HepG2 (cell line): ENCODE measurements around the gene KCNB1. TPM values are rescaled to one million over a fixed set of nuclear protein-coding genes. Genes with fewer than 3 reads are reported as not detected.

Experiments
- ATAC-seq: fragments of 200-7000 bp; cut with Tn5 transposase; 3 replicates; pipeline ENCODE4 v1.9.1; 2020; ENCODE audit warnings: mild to moderate bottlenecking, moderate library complexity
- BruUV-seq: library from RNA; stranded (reverse); fragments of 400-500 nt; replicated peaks from 2 replicates; lab custom pipeline; 2021; lab: Mats Ljungman, UMichigan
- CTCF ChIA-PET: fragments of 300-600 bp; formaldehyde crosslinking; extraction: SDS; loops from one replicate; lab custom pipeline; 2021; ENCODE audit warnings: low total read pairs, inconsistent platforms, low intra/inter-chr PET ratio; lab: Yijun Ruan, JAX
- POLR2A ChIA-PET: fragments of 350-600 bp; sonication (Branson Sonifier 250); formaldehyde crosslinking; loops from one replicate; lab custom pipeline; 2020; ENCODE audit warnings: antibody characterized with exemption, inconsistent platforms; lab: Yijun Ruan, JAX
- DNase-seq: peaks from one replicate; pipeline ENCODE4 v3.0.0-alpha.2; 2015; ENCODE audit warnings: low spot score
- FAIRE-seq: peaks from 3 replicates; lab custom pipeline; 2011; peaks lifted over from hg19 to GRCh38; lab: Jason Lieb, UNC
- H2AFZ ChIP-seq: one replicate; pipeline ENCODE4 v1.6.1; 2011; ENCODE audit warnings: low read length, inconsistent platforms
- H3K27ac ChIP-seq: fragments of 300-600 bp; 3 replicates; pipeline ENCODE4 v1.8.0; 2011; ENCODE audit warnings: mixed run types, mild to moderate bottlenecking, mixed read lengths, low read length, inconsistent platforms; ENCODE audit not compliant: insufficient read depth; ENCODE audit errors: extremely low read length
- H3K27me3 ChIP-seq, 2 experiments: fragments of 200-600 bp in 1 of 2; 2 replicates in 1 of 2; 3 replicates in 1 of 2; pipeline versions ENCODE4 v1.6.0 to v1.8.0; 2011; ENCODE audit warnings: low read length in 2 of 2, mild to moderate bottlenecking in 2 of 2, moderate library complexity in 2 of 2, inconsistent platforms in 1 of 2; ENCODE audit not compliant: insufficient read depth in 2 of 2, control insufficient read depth in 1 of 2
- H3K36me3 ChIP-seq, 2 experiments: fragments of 200-600 bp in 1 of 2; replicated peaks in 1 of 2; 2 replicates in 1 of 2; 3 replicates in 1 of 2; pipeline versions ENCODE4 v1.5.1 to v1.8.0; 2011; ENCODE audit warnings: low read length in 2 of 2, inconsistent platforms in 1 of 2; ENCODE audit not compliant: insufficient read depth in 2 of 2, control insufficient read depth in 1 of 2
- H3K4me1 ChIP-seq: 2 replicates; pipeline ENCODE4 v1.5.1; 2012; ENCODE audit warnings: low read length, inconsistent platforms; ENCODE audit not compliant: insufficient read depth
- H3K4me2 ChIP-seq: 2 replicates; pipeline ENCODE4 v1.6.0; 2011; ENCODE audit warnings: low read depth, low read length, inconsistent platforms
- H3K4me3 ChIP-seq, 3 experiments: fragments of 200-600 bp in 1 of 3; sonication (generic), shearing (Covaris generic) in 1 of 3; replicated peaks in 1 of 3; 2 replicates each; pipeline ENCODE4 v1.5.1; 2011 to 2016; ENCODE audit warnings: low read length in 3 of 3, inconsistent platforms in 2 of 3, low read depth in 2 of 3, mild to moderate bottlenecking in 2 of 3, control low read depth in 1 of 3, mixed read lengths in 1 of 3; ENCODE audit not compliant: insufficient read depth in 1 of 3
- H3K79me2 ChIP-seq: one replicate; pipeline ENCODE4 v1.6.1; 2011; ENCODE audit warnings: low read length, inconsistent platforms; ENCODE audit not compliant: insufficient read depth
- H3K9ac ChIP-seq: 2 replicates; pipeline ENCODE4 v1.6.0; 2011; ENCODE audit warnings: mild to moderate bottlenecking, low read depth, low read length, inconsistent platforms; ENCODE audit not compliant: insufficient read depth
- H3K9me3 ChIP-seq: 2 replicates; pipeline ENCODE4 v1.5.1; 2012; ENCODE audit warnings: mild to moderate bottlenecking, low read length
- H4K20me1 ChIP-seq: 2 replicates; pipeline ENCODE4 v1.6.0; 2011; ENCODE audit warnings: inconsistent platforms, mild to moderate bottlenecking, low read length, moderate library complexity; ENCODE audit not compliant: insufficient read depth
- CENPT ChIP-seq: sonication (generic); formaldehyde crosslinking; IDR thresholded peaks from 2 replicates; pipeline ENCODE4 v1.8.0; 2022; ENCODE audit warnings: low read depth, mild to moderate bottlenecking, moderate library complexity, missing genetic modification reagents
- FOSL2 ChIP-seq: sonication (generic); formaldehyde crosslinking; IDR thresholded peaks from 2 replicates; pipeline ENCODE4 v1.4.0; 2020; ENCODE audit warnings: missing genetic modification reagents
- HOXA3 ChIP-seq: sonication (generic); formaldehyde crosslinking; IDR thresholded peaks from 2 replicates; pipeline ENCODE4 v1.5.0; 2020; ENCODE audit warnings: missing genetic modification reagents
- IRF1 ChIP-seq: sonication (generic); formaldehyde crosslinking; IDR thresholded peaks from 2 replicates; pipeline ENCODE4 v1.4.0; 2020; ENCODE audit warnings: low read depth, mild to moderate bottlenecking, missing genetic modification reagents
- ZMYM4 ChIP-seq: sonication (generic); formaldehyde crosslinking; IDR thresholded peaks from 2 replicates; pipeline ENCODE4 v1.8.1; 2023; ENCODE audit warnings: mild to moderate bottlenecking, missing genetic modification reagents
- ZNF281 ChIP-seq: sonication (generic); formaldehyde crosslinking; IDR thresholded peaks from 2 replicates; pipeline ENCODE4 v1.4.0; 2020; ENCODE audit warnings: missing genetic modification reagents, borderline replicate concordance
- ZNF703 ChIP-seq: sonication (generic); formaldehyde crosslinking; IDR thresholded peaks from 2 replicates; pipeline ENCODE4 v1.5.1; 2020; ENCODE audit warnings: missing genetic modification reagents, mild to moderate bottlenecking, moderate library complexity, borderline replicate concordance
- WGBS: methylation state at CpG from one replicate; pipeline ENCODE4 v1.1.6; 2017; ENCODE audit warnings: low lambda C conversion rate; 5-methylcytosine and 5-hydroxymethylcytosine counted together
- in situ Hi-C: cut with HindIII; loops from 2 replicates; pipeline ENCODE4 v1.10.0; 2017; ENCODE audit warnings: low pct_unique_long_range_greater_than_20kb; ENCODE audit not compliant: extremely low pct_ligation_motif_present
- intact Hi-C: fragments of 100-400 bp; cut with micrococcal nuclease; formaldehyde crosslinking; loops from one replicate; pipeline ENCODE4 v1.10.0; 2022; ENCODE audit not compliant: unreplicated experiment
- polyA plus RNA-seq, 8 experiments: library from polyadenylated mRNA; depleted of rRNA in 3 of 8; stranded (reverse) in 7 of 8; unstranded in 1 of 8; fragments of >200 nt; fragmentation: Illumina TruSeq in 4 of 8; extraction: Trizol in 4 of 8; gene quantifications; 2 replicates each; pipeline versions ENCODE4 v1.2.1 to v1.2.3, GENCODE V29; 2011 to 2016; ENCODE audit warnings: low read depth in 4 of 8, missing spikeins in 1 of 8, mixed read lengths in 1 of 8; ENCODE audit not compliant: insufficient read depth in 1 of 8
- total RNA-seq, 5 experiments: library from RNA; depleted of rRNA; stranded (reverse); fragments of >200 nt; fragmentation: Illumina TruSeq; extraction: Trizol; gene quantifications; 2 replicates each; pipeline ENCODE4 v1.2.3, GENCODE V29; 2016; ENCODE audit warnings: low read depth in 1 of 5

The KCNB1 gene
- total and polyA plus RNA-seq, 2 of the 13 experiments (the other 11 are each of a cell fraction or from before 2014, with no cell fraction given), result 0.02 TPM; not detected in 1

GRCh38 chr20:49452011-49452482, 30.4 kb downstream of the KCNB1 start:
- TF ChIP-seq CENPT (CRISPR knock-in tag), result no peak
- TF ChIP-seq HOXA3 (CRISPR knock-in tag), result no peak
- TF ChIP-seq ZMYM4 (CRISPR knock-in tag), result no peak
- TF ChIP-seq FOSL2, result peak; percentile 43
- TF ChIP-seq ZNF281 (CRISPR knock-in tag), result no peak
- 0 out of 2 replicates have a peak, but pooled peaks have one; percentile 14 for TF ChIP-seq ZNF703 (CRISPR knock-in tag)
- no peak for TF ChIP-seq IRF1 (CRISPR knock-in tag)
- H3K4me3 ChIP-seq, result no peak overlapping the region
- no peak overlapping the region for H3K9ac ChIP-seq
- no peak for DNase-seq
- BruUV-seq, result no TSS peak
- no peak for ATAC-seq
- no peak overlapping the region for H3K4me2 ChIP-seq
- H3K79me2 ChIP-seq, result no peaks in the 10 kb centered on the region
- CTCF ChIA-PET, result no interaction called here
- FAIRE-seq, result no peak
- POLR2A ChIA-PET, result no interaction called here
- in situ Hi-C loops (no loop called here), intact Hi-C loops (no loop called here)
- H3K27ac ChIP-seq, result no peak overlapping the region
- WGBS, result 23% methylated on average over 9 of the region's 9 CpGs
- H3K4me1 ChIP-seq, result no peaks in the 10 kb centered on the region
- H3K27me3 ChIP-seq, result peaks cover 0 to 14% of the 10 kb centered on the region in 2 experiments; a peak in 2 of 5 replicates
- no peaks in the 10 kb centered on the region for H3K9me3 ChIP-seq
- no peaks in the 10 kb centered on the region for H3K36me3 ChIP-seq
- H4K20me1 ChIP-seq, result no peaks in the 10 kb centered on the region
- H2AFZ ChIP-seq, result no peak overlapping the region
